CD4-positive, alpha-beta memory T cell (primary cell): Measurements from ENCODE around the gene PRPH2. TPM values are rescaled to one million over a fixed set of nuclear protein-coding genes. Genes with fewer than 3 reads are reported as not detected.

ENCODE experiments used
- CTCF ChIA-PET: fragments of 350-600 bp; sonication (Branson Sonifier 250); formaldehyde crosslinking; loops from one replicate; lab custom pipeline; 2021; ENCODE audit warnings: inconsistent platforms; ENCODE audit not compliant: partially characterized antibody; lab: Charles Lee
- POLR2A ChIA-PET: fragments of 350-600 bp; sonication (Branson Sonifier 250); formaldehyde crosslinking; loops from one replicate; lab custom pipeline; 2021; ENCODE audit not compliant: partially characterized antibody; lab: Charles Lee
- DNase-seq, 5 donors: peaks; one replicate each; pipeline versions ENCODE4 v3.0.0 to v3.0.0-alpha.2; 2020 to 2022; ENCODE audit warnings: mixed read lengths in 1 of 5
- H3K27ac ChIP-seq: one replicate; pipeline ENCODE4 v1.7.0; 2013; ENCODE audit warnings: low read depth, low read length
- H3K27me3 ChIP-seq: 2 replicates; pipeline ENCODE4 v1.7.0; 2013; ENCODE audit warnings: mild to moderate bottlenecking, low read length, moderate library complexity; ENCODE audit not compliant: insufficient read depth
- H3K36me3 ChIP-seq: 2 replicates; pipeline ENCODE4 v1.7.0; 2013; ENCODE audit warnings: mild to moderate bottlenecking, low read length, moderate library complexity; ENCODE audit not compliant: insufficient read depth
- H3K4me1 ChIP-seq: 2 replicates; pipeline ENCODE4 v1.7.0; 2013; ENCODE audit warnings: mild to moderate bottlenecking, low read length, moderate library complexity; ENCODE audit not compliant: insufficient read depth
- H3K4me3 ChIP-seq, 2 donors: one replicate each; pipeline ENCODE4 v1.7.0; 2013; ENCODE audit warnings: low read length in 2 of 2, mild to moderate bottlenecking in 1 of 2
- H3K9me3 ChIP-seq, 2 donors: one replicate each; pipeline ENCODE4 v1.7.0; 2013; ENCODE audit warnings: low read length in 2 of 2, control low read depth in 1 of 2; ENCODE audit not compliant: control insufficient read depth in 1 of 2
- H3K27ac Mint-ChIP-seq, 7 donors: one replicate each; pipeline ENCODE4 v1.8.0; 2020 to 2021; ENCODE audit warnings: mixed read lengths in 7 of 7, mild to moderate bottlenecking in 6 of 7, inconsistent platforms in 3 of 7, moderate library complexity in 3 of 7
- H3K27me3 Mint-ChIP-seq, 2 donors: one replicate each; pipeline ENCODE4 v1.8.0; 2020 to 2021; ENCODE audit warnings: mixed read lengths in 2 of 2
- H3K36me3 Mint-ChIP-seq, 2 donors: one replicate each; pipeline ENCODE4 v1.8.0; 2020 to 2021; ENCODE audit warnings: mixed read lengths in 2 of 2, inconsistent platforms in 1 of 2, mild to moderate bottlenecking in 1 of 2
- H3K4me1 Mint-ChIP-seq, 4 donors: one replicate each; pipeline ENCODE4 v1.8.0; 2020 to 2021; ENCODE audit warnings: mixed read lengths in 4 of 4, mild to moderate bottlenecking in 1 of 4
- H3K4me3 Mint-ChIP-seq, 8 donors: one replicate each; pipeline ENCODE4 v1.8.0; 2020 to 2021; ENCODE audit warnings: mixed read lengths in 8 of 8, mild to moderate bottlenecking in 7 of 8, moderate library complexity in 6 of 8, inconsistent platforms in 3 of 8
- H3K9me3 Mint-ChIP-seq, 8 donors: one replicate each; pipeline ENCODE4 v1.8.0; 2020 to 2021; ENCODE audit warnings: mixed read lengths in 8 of 8, mild to moderate bottlenecking in 5 of 8, inconsistent platforms in 3 of 8, moderate library complexity in 1 of 8
- intact Hi-C: fragments of 100-400 bp; cut with micrococcal nuclease; formaldehyde crosslinking; loops from one replicate; pipeline ENCODE4 v1.15.1; 2023
- polyA plus RNA-seq, 2 donors: library from polyadenylated mRNA; unstranded; fragments of 300-500 nt; fragmentation: Illumina TruSeq; gene quantifications; one replicate each; pipeline ENCODE4 v1.2.3, GENCODE V29; 2021
- total RNA-seq, 2 experiments: library from RNA; stranded (reverse); gene quantifications; one replicate each; pipeline ENCODE4 v1.2.3, GENCODE V29; 2021

The PRPH2 gene
- total and polyA plus RNA-seq, 4 experiments from 2014 or later: 0.11 TPM; not detected in 3

- no peaks in the 10 kb centered on the region for H3K36me3 ChIP-seq
- H3K36me3 Mint-ChIP-seq: no peaks in the 10 kb centered on the region
- H3K9me3 ChIP-seq: no peaks in the 10 kb centered on the region
- ChIA-PET CTCF (interaction anchor here (0.6 to 6.9 kb wide), 15 partner anchors 11 to 173 kb away, joined by 3 to 96 read pairs (median 9); partner anchors contain the start of genes BICRAL, RPL7L1 and TBCC), POLR2A (interaction anchor here (1.0 to 6.3 kb wide), 12 partner anchors 18 to 170 kb away, joined by 3 to 169 read pairs (median 18); partner anchors contain the start of genes BICRAL, RPL7L1 and TBCC)
- H3K4me3 Mint-ChIP-seq: peak overlapping the region; percentile 46 to 98 (median 64)
- intact Hi-C loops: loop anchor here (5.0 kb wide), 1 partner anchor 35 kb away; no protein-coding TSS in a partner anchor
- peak overlapping the region in 5 of 7 donors; percentile 80 to 99 (median 97) for H3K27ac Mint-ChIP-seq
- H3K4me1 Mint-ChIP-seq: peaks cover 11 to 24% (median 18%) of the 10 kb centered on the region in 4 donors
- H3K4me1 ChIP-seq: peaks cover 16% of the 10 kb centered on the region
- H3K27me3 ChIP-seq: no peaks in the 10 kb centered on the region
- peak overlapping the region in 1 of 2 donors; percentile 55 for H3K4me3 ChIP-seq
- H3K27me3 Mint-ChIP-seq: no peaks in the 10 kb centered on the region
- no peak overlapping the region for H3K27ac ChIP-seq
- no peak for DNase-seq
- no peaks in the 10 kb centered on the region for H3K9me3 Mint-ChIP-seq
Observed at GRCh38 chr6:42727627-42728026, 5.2 kb upstream of the PRPH2 start.

GRCh38 chr6:42727087-42727611, 4.8 kb upstream of the PRPH2 start:
- H3K4me1 Mint-ChIP-seq: peaks cover 11 to 24% (median 18%) of the 10 kb centered on the region in 4 donors
- ChIA-PET CTCF (interaction anchor here (0.6 to 6.9 kb wide), 28 partner anchors 11 to 361 kb away, joined by 3 to 96 read pairs (median 5); partner anchors contain the start of genes BICRAL, RPL7L1 and TBCC), POLR2A (interaction anchor here (0.6 to 6.3 kb wide), 19 partner anchors 18 to 170 kb away, joined by 3 to 169 read pairs (median 4); partner anchors contain the start of genes BICRAL, RPL7L1, TBCC and UBR2)
- no peaks in the 10 kb centered on the region for H3K27me3 Mint-ChIP-seq
- intact Hi-C loops: loop anchor here (5.0 kb wide), 1 partner anchor 35 kb away; no protein-coding TSS in a partner anchor
- H3K4me3 ChIP-seq: peak overlapping the region; percentile 53 to 55
- H3K36me3 Mint-ChIP-seq: no peaks in the 10 kb centered on the region
- H3K36me3 ChIP-seq: no peaks in the 10 kb centered on the region
- peak overlapping the region; percentile 83 to 98 (median 92) for H3K4me3 Mint-ChIP-seq
- H3K9me3 Mint-ChIP-seq: no peaks in the 10 kb centered on the region
- peak overlapping the region; percentile 69 for H3K27ac ChIP-seq
- H3K27ac Mint-ChIP-seq: peak overlapping the region; percentile 86 to 99 (median 98)
- no peaks in the 10 kb centered on the region for H3K9me3 ChIP-seq
- no peaks in the 10 kb centered on the region for H3K27me3 ChIP-seq
- DNase-seq: no peak
- peaks cover 16% of the 10 kb centered on the region for H3K4me1 ChIP-seq

GRCh38 chr6:42726485-42727086, 4.2 kb upstream of the PRPH2 start:
- H3K9me3 Mint-ChIP-seq: no peaks in the 10 kb centered on the region
- POLR2A ChIA-PET: interaction anchor here (0.6 to 6.3 kb wide), 24 partner anchors 9 to 203 kb away, joined by 3 to 169 read pairs (median 4); partner anchors contain the start of genes BICRAL, CNPY3, RPL7L1 and TBCC
- CTCF ChIA-PET: interaction anchor here (0.6 to 6.9 kb wide), 42 partner anchors 11 to 361 kb away, joined by 3 to 96 read pairs (median 4); partner anchors contain the start of genes BICRAL, RPL7L1 and TBCC
- H3K9me3 ChIP-seq: no peaks in the 10 kb centered on the region
- no peaks in the 10 kb centered on the region for H3K27me3 ChIP-seq
- H3K4me3 ChIP-seq: peak overlapping the region; percentile 53 to 55
- H3K27ac Mint-ChIP-seq: peak overlapping the region; percentile 86 to 99 (median 98)
- no peaks in the 10 kb centered on the region for H3K36me3 ChIP-seq
- H3K4me1 Mint-ChIP-seq: peaks cover 11 to 24% (median 18%) of the 10 kb centered on the region in 4 donors
- intact Hi-C loops: loop anchor here (1.0 to 5.0 kb wide), 7 partner anchors 20 to 173 kb away; partner anchors contain the start of genes RPL7L1 and TBCC
- peak; percentile 79 to 89 (median 81) for DNase-seq
- peak overlapping the region; percentile 69 for H3K27ac ChIP-seq
- peak overlapping the region; percentile 83 to 98 (median 92) for H3K4me3 Mint-ChIP-seq
- H3K36me3 Mint-ChIP-seq: no peaks in the 10 kb centered on the region
- peaks cover 16% of the 10 kb centered on the region for H3K4me1 ChIP-seq
- no peaks in the 10 kb centered on the region for H3K27me3 Mint-ChIP-seq

- ChIA-PET CTCF (interaction anchor here (0.6 to 6.9 kb wide), 38 partner anchors 10 to 360 kb away, joined by 3 to 96 read pairs (median 4); partner anchors contain the start of genes RPL7L1 and TBCC), POLR2A (interaction anchor here (0.6 to 6.3 kb wide), 20 partner anchors 8 to 204 kb away, joined by 3 to 169 read pairs (median 5); partner anchors contain the start of genes BICRAL, CNPY3, RPL7L1 and TBCC)
- intact Hi-C loops: loop anchor here (1.0 to 5.0 kb wide), 7 partner anchors 20 to 173 kb away; partner anchors contain the start of genes RPL7L1 and TBCC
- Histone ChIP-seq H3K36me3 (no peaks in the 10 kb centered on the region), H3K27me3 (no peaks in the 10 kb centered on the region), H3K9me3 (no peaks in the 10 kb centered on the region), H3K27ac (peak overlapping the region; percentile 69), H3K4me1 (peaks cover 16% of the 10 kb centered on the region), H3K4me3 (no peak overlapping the region)
- Mint-ChIP-seq H3K9me3 (no peaks in the 10 kb centered on the region), H3K4me1 (peaks cover 11 to 24% (median 18%) of the 10 kb centered on the region in 4 donors), H3K27me3 (no peaks in the 10 kb centered on the region), H3K27ac (peak overlapping the region; percentile 86 to 99 (median 98)), H3K36me3 (no peaks in the 10 kb centered on the region), H3K4me3 (peak overlapping the region; percentile 83 to 98 (median 92))
- DNase-seq: no peak
Observed at GRCh38 chr6:42726026-42726425, 3.6 kb upstream of the PRPH2 start.

- no peaks in the 10 kb centered on the region for H3K27me3 ChIP-seq
- no peaks in the 10 kb centered on the region for H3K9me3 Mint-ChIP-seq
- no peak overlapping the region for H3K4me3 Mint-ChIP-seq
- no peaks in the 10 kb centered on the region for H3K36me3 ChIP-seq
- DNase-seq: no peak
- POLR2A ChIA-PET: interaction anchor here (1.9 to 6.3 kb wide), 4 partner anchors 21 to 176 kb away, joined by 4 to 169 read pairs (median 78); partner anchors contain the start of genes BICRAL and TBCC
- CTCF ChIA-PET: interaction anchor here (2.1 to 6.9 kb wide), 3 partner anchors 9 to 152 kb away, joined by 12 to 96 read pairs (median 19); no protein-coding TSS in a partner anchor
- H3K4me3 ChIP-seq: no peak overlapping the region
- intact Hi-C loops: loop anchor here (5.0 kb wide), 1 partner anchor 33 kb away; no protein-coding TSS in a partner anchor
- H3K4me1 Mint-ChIP-seq: peaks cover 11 to 24% (median 18%) of the 10 kb centered on the region in 4 donors
- no peaks in the 10 kb centered on the region for H3K9me3 ChIP-seq
- H3K27ac ChIP-seq: no peak overlapping the region
- H3K27me3 Mint-ChIP-seq: no peaks in the 10 kb centered on the region
- no peaks in the 10 kb centered on the region for H3K36me3 Mint-ChIP-seq
- H3K27ac Mint-ChIP-seq: no peak overlapping the region
- peaks cover 16% of the 10 kb centered on the region for H3K4me1 ChIP-seq
Observed at GRCh38 chr6:42724825-42725224, 2.4 kb upstream of the PRPH2 start.

GRCh38 chr6:42720739-42721138, 1.7 kb downstream of the PRPH2 start:
- H3K4me3 Mint-ChIP-seq: no peak overlapping the region
- no peak overlapping the region for H3K27ac Mint-ChIP-seq
- H3K36me3 Mint-ChIP-seq: no peaks in the 10 kb centered on the region
- CTCF ChIA-PET: interaction anchor here (1.6 kb wide), 1 partner anchor 26 kb away, joined by 3 read pairs; no protein-coding TSS in a partner anchor
- intact Hi-C loops: no loop called here
- H3K4me3 ChIP-seq: no peak overlapping the region
- POLR2A ChIA-PET: no interaction called here
- H3K27ac ChIP-seq: no peak overlapping the region
- H3K4me1 ChIP-seq: no peaks in the 10 kb centered on the region
- no peaks in the 10 kb centered on the region for H3K9me3 Mint-ChIP-seq
- H3K9me3 ChIP-seq: no peaks in the 10 kb centered on the region
- no peaks in the 10 kb centered on the region for H3K36me3 ChIP-seq
- no peaks in the 10 kb centered on the region for H3K27me3 ChIP-seq
- peaks cover under 1 to 1% (median under 1%) of the 10 kb centered on the region in 4 donors for H3K4me1 Mint-ChIP-seq
- H3K27me3 Mint-ChIP-seq: no peaks in the 10 kb centered on the region
- no peak for DNase-seq
